HG03060 (cell line): ENCODE measurements around the gene LRRC42.
A peak's percentile ranks its signal among the peaks of the same experiment; 100 is the strongest.

Experiments used
- ATAC-seq: cut with Tn5 transposase; IDR thresholded peaks from one replicate; pipeline ENCODE4 v1.9.1; 2021; ENCODE audit warnings: low read depth, moderate number of reproducible peaks; ENCODE audit not compliant: unreplicated experiment

Gene LRRC42

GRCh38 chr1:53946252-53947171, at the start of gene LRRC42:
LRRC42 (plus strand) TSS chr1:53946350; CDS start chr1:53952000, 5,650 bp downstream.
- ATAC-seq = peak; percentile 29

GRCh38 chr1:53896635-53897229, 49.4 kb upstream of the LRRC42 start:
- ATAC-seq = no peak

GRCh38 chr1:53899206-53899628, 46.9 kb upstream of the LRRC42 start:
- no peak for ATAC-seq

GRCh38 chr1:53899708-53900107, 46.4 kb upstream of the LRRC42 start:
- no peak for ATAC-seq

- ATAC-seq = no peak
These were observed 43.7 kb upstream of the LRRC42 start for GRCh38 chr1:53902235-53903138.

- ATAC-seq = no peak
These were observed 40.6 kb upstream of the LRRC42 start for GRCh38 chr1:53905509-53905908.

GRCh38 chr1:53906121-53906520, 40.0 kb upstream of the LRRC42 start:
- ATAC-seq = no peak

GRCh38 chr1:53909946-53910345, 36.2 kb upstream of the LRRC42 start:
- no peak for ATAC-seq

GRCh38 chr1:53911442-53911841, 34.7 kb upstream of the LRRC42 start:
- ATAC-seq = no peak

GRCh38 chr1:53913352-53914033, 32.7 kb upstream of the LRRC42 start:
- no peak for ATAC-seq

GRCh38 chr1:53918343-53918742, 27.8 kb upstream of the LRRC42 start:
- ATAC-seq = no peak

GRCh38 chr1:53919675-53920066, 26.5 kb upstream of the LRRC42 start:
- no peak for ATAC-seq

- ATAC-seq = no peak
These were observed 18.7 kb upstream of the LRRC42 start for GRCh38 chr1:53927376-53927881.

- ATAC-seq = no peak
These were observed 16.7 kb upstream of the LRRC42 start for GRCh38 chr1:53929246-53929960.

- ATAC-seq = no peak
These were observed 15.2 kb upstream of the LRRC42 start for GRCh38 chr1:53930932-53931331.

GRCh38 chr1:53931523-53931922, 14.6 kb upstream of the LRRC42 start:
- no peak for ATAC-seq

- ATAC-seq = no peak
These were observed 11.9 kb upstream of the LRRC42 start for GRCh38 chr1:53934170-53934765.

- no peak for ATAC-seq
These were observed 9.7 kb upstream of the LRRC42 start for GRCh38 chr1:53936430-53936829.
